Heart left ventricle (tissue), 16 donors: ENCODE results near the gene LRBA. TPM values are rescaled to one million over a fixed set of nuclear protein-coding genes. Genes with fewer than 3 reads are reported as not detected.

Experiments used
- ATAC-seq, 4 donors: fragments of 200-7000 bp; cut with Tn5 transposase; one replicate each; pipeline ENCODE4 v1.9.1; 2020 to 2022; ENCODE audit warnings: moderate library complexity in 4 of 4, mild to moderate bottlenecking in 3 of 4, moderate number of reproducible peaks in 1 of 4
- DNase-seq, 5 donors: peaks; one replicate each; pipeline ENCODE4 v3.0.0-alpha.2; 2020
- H3K27ac ChIP-seq, 12 donors: fragments of 200-600 bp; sonication (generic) in 4 of 12; one replicate each; pipeline versions ENCODE4 v1.5.0 to v1.8.0; 2016 to 2022; ENCODE audit warnings: mild to moderate bottlenecking in 2 of 12
- H3K27me3 ChIP-seq, 9 donors: fragments of 200-600 bp; sonication (generic) in 2 of 9; one replicate each; pipeline versions ENCODE4 v1.5.1 to v1.8.0; 2016 to 2022; ENCODE audit warnings: mild to moderate bottlenecking in 3 of 9
- H3K36me3 ChIP-seq, 9 donors: fragments of 200-600 bp; sonication (generic) in 2 of 9; one replicate each; pipeline versions ENCODE4 v1.5.0 to v1.8.0; 2018 to 2022; ENCODE audit warnings: mild to moderate bottlenecking in 2 of 9
- H3K4me1 ChIP-seq, 12 donors: fragments of 200-600 bp; sonication (generic) in 4 of 12; one replicate each; pipeline versions ENCODE4 v1.5.0 to v1.8.0; 2016 to 2022; ENCODE audit warnings: mild to moderate bottlenecking in 3 of 12
- H3K4me3 ChIP-seq, 12 donors: fragments of 200-600 bp; sonication (generic) in 4 of 12; one replicate each; pipeline versions ENCODE4 v1.5.0 to v1.8.0; 2017 to 2022; ENCODE audit warnings: mild to moderate bottlenecking in 9 of 12, moderate library complexity in 4 of 12
- H3K9me3 ChIP-seq, 12 donors: fragments of 200-600 bp; sonication (generic) in 4 of 12; one replicate each; pipeline versions ENCODE4 v1.5.0 to v1.8.0; 2016 to 2022; ENCODE audit warnings: mild to moderate bottlenecking in 1 of 12
- POLR2A ChIP-seq, 2 donors: fragments of 450-650 bp; IDR thresholded peaks; one replicate each; pipeline ENCODE4 v1.6.1; 2017; ENCODE audit warnings: antibody characterized with exemption in 2 of 2, mild to moderate bottlenecking in 2 of 2, moderate library complexity in 2 of 2
- WGBS, 4 donors: extraction: QIAGEN DNeasy Blood & Tissue Kit in 2 of 4; methylation state at CpG; one replicate each; pipeline versions ENCODE4 v1.1.5 to v1.1.7; 2013 to 2018; 5-methylcytosine and 5-hydroxymethylcytosine counted together
- intact Hi-C, 10 donors: fragments of 100-400 bp; cut with DNase I; formaldehyde crosslinking; loops; one replicate each; pipeline versions ENCODE4 v1.11.1 to v1.14.2; 2022
- polyA plus RNA-seq, 2 donors: library from polyadenylated mRNA; stranded (reverse); fragments of 200-250 nt; gene quantifications; one replicate each; pipeline ENCODE4 v1.2.3, GENCODE V29; 2013
- total RNA-seq, 9 donors: library from RNA; depleted of rRNA in 2 of 9; stranded (reverse); fragments of >200 nt in 2 of 9; fragmentation: NEBNext Ultra II Directional in 3 of 9; extraction: Animal tissue kit (Norgen Biotek cat#: 25700) in 3 of 9; gene quantifications; one replicate each; pipeline versions ENCODE4 v1.1.0 to v1.2.4, GENCODE V29; 2016 to 2023
- TF ChIP-seq, protein P1 (sequence below), 12 donors: fragments of 200-600 bp; sonication (generic) in 4 of 12; IDR thresholded peaks; one replicate each; pipeline versions ENCODE4 v1.5.0 to v1.8.0; 2018 to 2022; ENCODE audit warnings: antibody characterized with exemption in 12 of 12, mild to moderate bottlenecking in 5 of 12
- donor health status: ischemic (EF 13 %, LVEDD 7.1; RV severe dilation, severe dysfunction).
- donor health status: healthy with polysubstance abuse.
- donor health status: DM: no; HTN: yes; CAD: no.
- donor health status: DM: no; HTN: no; CAD: no.
- donor health status: ischemic (EF 25% LVEDD 6.9; RV normal size, moderate dysfunction).
- donor health status: ischemic (EF 25% LVEDD 5.7; RV mildly dilated, moderate dysfunction).
- donor health status: healthy.
- donor health status: DM: yes; HTN: yes; CAD: no.
- donor health status: ischemic (EF 35%, LVEDD 5.7; RV mildly dilated, moderate dysfunction).
- donor health status: nonischemic (EF 11% LVEDD 7.7; RV severe dilation, severe dysfunction).
- donor health status: DM: yes; HTN: yes; CAD: no.
- donor health status: PGD.
- donor health status: ischemic (EF 29% LVEDD 5.4; RV normal size, mild dysfunction).
- donor health status: nonischemic (EF 23%, LVEDD 6.1; RV moderate dilation, normal function).

The LRBA gene
- total and polyA plus RNA-seq, 11 donors = 6.5 to 35.1 (median 22.6) TPM

GRCh38 chr4:150289198-150289597 is 725.9 kb downstream of the LRBA start:
- WGBS, 4 donors = 80 to 86% (median 81%) methylated on average over 2 of the region's 2 CpGs
- Histone ChIP-seq H3K36me3 (peaks cover 0 to 12% (median 0%) of the 10 kb centered on the region in 9 donors), H3K4me1 (peaks cover 0 to 6% (median 0%) of the 10 kb centered on the region in 12 donors), H3K27me3 (no peaks in the 10 kb centered on the region), H3K27ac (no peak overlapping the region), H3K9me3 (peaks cover 0 to 4% (median 0%) of the 10 kb centered on the region in 12 donors), H3K4me3 (no peak overlapping the region)
- intact Hi-C loops = no loop called here
- TF ChIP-seq POLR2A (IDR thresholded peaks at IDR 0.05) = no peak
- TF ChIP-seq, protein P1, sequence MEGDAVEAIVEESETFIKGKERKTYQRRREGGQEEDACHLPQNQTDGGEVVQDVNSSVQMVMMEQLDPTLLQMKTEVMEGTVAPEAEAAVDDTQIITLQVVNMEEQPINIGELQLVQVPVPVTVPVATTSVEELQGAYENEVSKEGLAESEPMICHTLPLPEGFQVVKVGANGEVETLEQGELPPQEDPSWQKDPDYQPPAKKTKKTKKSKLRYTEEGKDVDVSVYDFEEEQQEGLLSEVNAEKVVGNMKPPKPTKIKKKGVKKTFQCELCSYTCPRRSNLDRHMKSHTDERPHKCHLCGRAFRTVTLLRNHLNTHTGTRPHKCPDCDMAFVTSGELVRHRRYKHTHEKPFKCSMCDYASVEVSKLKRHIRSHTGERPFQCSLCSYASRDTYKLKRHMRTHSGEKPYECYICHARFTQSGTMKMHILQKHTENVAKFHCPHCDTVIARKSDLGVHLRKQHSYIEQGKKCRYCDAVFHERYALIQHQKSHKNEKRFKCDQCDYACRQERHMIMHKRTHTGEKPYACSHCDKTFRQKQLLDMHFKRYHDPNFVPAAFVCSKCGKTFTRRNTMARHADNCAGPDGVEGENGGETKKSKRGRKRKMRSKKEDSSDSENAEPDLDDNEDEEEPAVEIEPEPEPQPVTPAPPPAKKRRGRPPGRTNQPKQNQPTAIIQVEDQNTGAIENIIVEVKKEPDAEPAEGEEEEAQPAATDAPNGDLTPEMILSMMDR (IDR thresholded peaks at IDR 0.05) = no peak
- no peak for ATAC-seq
- no peak for DNase-seq

GRCh38 chr4:150286656-150287055 is 728.4 kb downstream of the LRBA start:
- peaks cover 0 to 21% (median 5%) of the 10 kb centered on the region in 9 donors for H3K36me3 ChIP-seq
- intact Hi-C loops = no loop called here
- H3K27me3 ChIP-seq = no peaks in the 10 kb centered on the region
- DNase-seq (no peak), ATAC-seq (no peak)
- peaks cover 0 to 6% (median 0%) of the 10 kb centered on the region in 12 donors for H3K4me1 ChIP-seq
- H3K9me3 ChIP-seq = no peaks in the 10 kb centered on the region
- H3K27ac ChIP-seq = no peak overlapping the region
- TF ChIP-seq POLR2A (IDR thresholded peaks at IDR 0.05) = no peak
- TF ChIP-seq, protein P1 (IDR thresholded peaks at IDR 0.05) = no peak
- no peak overlapping the region for H3K4me3 ChIP-seq
- 89 to 97% (median 91%) methylated on average over 6 of the region's 6 CpGs for WGBS, 4 donors

- ATAC-seq = peak in 1 of 4 donors; percentile 37
- Histone ChIP-seq H3K9me3 (no peaks in the 10 kb centered on the region), H3K27ac (no peak overlapping the region), H3K4me1 (peaks cover 0 to 9% (median 3%) of the 10 kb centered on the region in 12 donors), H3K36me3 (peaks cover 0 to 32% (median 5%) of the 10 kb centered on the region in 9 donors), H3K27me3 (no peaks in the 10 kb centered on the region), H3K4me3 (peak overlapping the region in 1 of 12 donors; percentile 16)
- 56 to 76% (median 69%) methylated on average over 1 of the region's 1 CpG for WGBS, 4 donors
- intact Hi-C loops = no loop called here
- DNase-seq = no peak
- TF ChIP-seq POLR2A (IDR thresholded peaks at IDR 0.05) = no peak
- TF ChIP-seq, protein P1 (IDR thresholded peaks at IDR 0.05) = no peak
These were observed 731.4 kb downstream of the LRBA start for GRCh38 chr4:150283689-150284088.

DNA sequence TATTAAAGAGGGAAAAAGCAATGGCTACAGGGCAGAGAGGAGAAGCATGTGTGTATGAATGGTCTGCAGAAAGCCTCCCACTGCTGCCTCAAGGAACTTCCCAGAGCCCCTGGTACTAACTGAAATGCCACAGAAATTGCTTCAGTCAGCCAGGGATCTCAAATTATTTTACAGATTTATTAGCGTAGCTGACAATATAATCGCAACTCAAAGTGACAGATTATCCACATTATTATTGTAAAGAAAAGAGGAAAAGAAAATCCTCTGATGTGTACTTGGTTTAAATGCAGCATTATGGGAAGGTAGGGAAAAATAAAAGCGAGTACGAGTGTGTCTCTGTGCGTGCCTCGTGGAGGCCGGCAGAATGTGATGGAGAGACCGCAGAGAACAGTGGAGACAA is 734.1 kb downstream of the LRBA start:
- DNase-seq (no peak), ATAC-seq (no peak)
- Histone ChIP-seq H3K4me3 (no peak overlapping the region), H3K9me3 (peaks cover 0 to 17% (median under 1%) of the 10 kb centered on the region in 12 donors), H3K27me3 (no peaks in the 10 kb centered on the region), H3K4me1 (peaks cover 0 to 9% (median 2%) of the 10 kb centered on the region in 12 donors), H3K27ac (peak overlapping the region in 1 of 12 donors; percentile 38), H3K36me3 (peaks cover 0 to 35% (median 10%) of the 10 kb centered on the region in 9 donors)
- WGBS, 4 donors = 96 to 98% (median 96%) methylated on average over 8 of the region's 8 CpGs
- intact Hi-C loops = no loop called here
- TF ChIP-seq, protein P1 (IDR thresholded peaks at IDR 0.05) = no peak
- TF ChIP-seq POLR2A (IDR thresholded peaks at IDR 0.05) = no peak
